Transverse colon (tissue), 3 donors: Measurements from ENCODE around the gene SERINC5.

Experiments
- CTCF ChIP-seq, 5 experiments: fragments of 200-600 bp in 3 of 5; fragments of 450-650 bp in 2 of 5; sonication (generic) in 3 of 5; IDR thresholded peaks; 1 replicate in 2 of 5; 2 replicates in 3 of 5; pipeline ENCODE4 v1.5.1; 2016 to 2017; ENCODE audit warnings: antibody characterized with exemption in 5 of 5, inconsistent platforms in 3 of 5, mild to moderate bottlenecking in 2 of 5, moderate library complexity in 1 of 5
- POLR2A ChIP-seq: fragments of 450-650 bp; IDR thresholded peaks from one replicate; pipeline ENCODE4 v1.6.1; 2016; ENCODE audit warnings: antibody characterized with exemption, mild to moderate bottlenecking, moderate library complexity

GRCh38 chr5:80165452-80165851 is 90.4 kb downstream of the SERINC5 start:
- TF ChIP-seq CTCF (IDR thresholded peaks at IDR 0.05) (no peak), POLR2A (no peak)
